Activated CD4-positive, alpha-beta memory T cell treated with anti-CD3 and anti-CD28 coated beads for 36 hours (primary cell): ENCODE measurements around the gene UBE4B. TPM values are rescaled to one million over a fixed set of nuclear protein-coding genes. Genes with fewer than 3 reads are reported as not detected.
"Not testable (repeated sequence)": the region's sequence is repeated elsewhere in the genome, so short reads cannot be mapped to it uniquely, and the experiment has no call there.

Experiments used
- CTCF ChIA-PET: fragments of 350-600 bp; sonication (Branson Sonifier 250); formaldehyde crosslinking; loops from one replicate; lab custom pipeline; 2021; ENCODE audit warnings: antibody characterized with exemption, inconsistent platforms; lab: Charles Lee
- POLR2A ChIA-PET: fragments of 350-600 bp; sonication (Branson Sonifier 250); formaldehyde crosslinking; loops from one replicate; lab custom pipeline; 2021; ENCODE audit warnings: antibody characterized with exemption; lab: Charles Lee
- DNase-seq: peaks from one replicate; pipeline ENCODE4 v3.0.0-alpha.2; 2020
- H3K27ac Mint-ChIP-seq: one replicate; pipeline ENCODE4 v1.8.0; 2021; ENCODE audit warnings: mixed read lengths
- H3K27me3 Mint-ChIP-seq: one replicate; pipeline ENCODE4 v1.8.0; 2021; ENCODE audit warnings: mixed read lengths
- H3K36me3 Mint-ChIP-seq: one replicate; pipeline ENCODE4 v1.8.0; 2021; ENCODE audit warnings: mixed read lengths
- H3K4me1 Mint-ChIP-seq: one replicate; pipeline ENCODE4 v1.8.0; 2021; ENCODE audit warnings: low read depth, mixed read lengths
- H3K4me3 Mint-ChIP-seq: one replicate; pipeline ENCODE4 v1.8.0; 2021; ENCODE audit warnings: mild to moderate bottlenecking, mixed read lengths
- H3K9me3 Mint-ChIP-seq: one replicate; pipeline ENCODE4 v1.8.0; 2021; ENCODE audit warnings: mixed read lengths
- intact Hi-C: fragments of 100-400 bp; cut with micrococcal nuclease; formaldehyde crosslinking; loops from one replicate; pipeline ENCODE4 v1.15.1; 2023
- total RNA-seq, 2 experiments: library from RNA; stranded (reverse); gene quantifications; one replicate each; pipeline ENCODE4 v1.2.3, GENCODE V29; 2021

UBE4B gene
- total RNA-seq, 2 experiments from 2014 or later: 24.3 to 25.3 TPM

GRCh38 chr1:10061276-10061675 is 28.5 kb downstream of the UBE4B start:
- Mint-ChIP-seq H3K27ac (no peak overlapping the region), H3K4me3 (no peak overlapping the region), H3K9me3 (no peaks in the 10 kb centered on the region), H3K36me3 (no peaks in the 10 kb centered on the region), H3K4me1 (peaks cover 10% of the 10 kb centered on the region), H3K27me3 (no peaks in the 10 kb centered on the region)
- CTCF ChIA-PET: no interaction called here
- no peak for DNase-seq
- POLR2A ChIA-PET: no interaction called here
- intact Hi-C loops: no loop called here

GRCh38 chr1:10063878-10064277 is 31.1 kb downstream of the UBE4B start:
- no peak overlapping the region for H3K27ac Mint-ChIP-seq
- CTCF ChIA-PET: no interaction called here
- no peaks in the 10 kb centered on the region for H3K36me3 Mint-ChIP-seq
- DNase-seq: no peak
- H3K4me1 Mint-ChIP-seq: peaks cover 16% of the 10 kb centered on the region
- no peaks in the 10 kb centered on the region for H3K9me3 Mint-ChIP-seq
- POLR2A ChIA-PET: no interaction called here
- intact Hi-C loops: no loop called here
- no peaks in the 10 kb centered on the region for H3K27me3 Mint-ChIP-seq
- no peak overlapping the region for H3K4me3 Mint-ChIP-seq

- H3K9me3 Mint-ChIP-seq: no peaks in the 10 kb centered on the region
- DNase-seq: no peak
- CTCF ChIA-PET: no interaction called here
- no peaks in the 10 kb centered on the region for H3K36me3 Mint-ChIP-seq
- H3K27me3 Mint-ChIP-seq: no peaks in the 10 kb centered on the region
- H3K4me1 Mint-ChIP-seq: peaks cover 18% of the 10 kb centered on the region
- POLR2A ChIA-PET: no interaction called here
- no peak overlapping the region for H3K27ac Mint-ChIP-seq
- intact Hi-C loops: no loop called here
- H3K4me3 Mint-ChIP-seq: no peak overlapping the region
Observed at GRCh38 chr1:10064416-10065343, 31.9 kb downstream of the UBE4B start.

GRCh38 chr1:10065344-10065685 is 32.6 kb downstream of the UBE4B start:
- Mint-ChIP-seq H3K4me3 (no peak overlapping the region), H3K27me3 (no peaks in the 10 kb centered on the region), H3K4me1 (peaks cover 18% of the 10 kb centered on the region), H3K9me3 (no peaks in the 10 kb centered on the region), H3K36me3 (no peaks in the 10 kb centered on the region), H3K27ac (no peak overlapping the region)
- DNase-seq: no peak
- intact Hi-C loops: no loop called here
- CTCF ChIA-PET: no interaction called here
- POLR2A ChIA-PET: no interaction called here

GRCh38 chr1:10065760-10066159 is 33.0 kb downstream of the UBE4B start:
- Mint-ChIP-seq H3K27ac (no peak overlapping the region), H3K4me1 (peaks cover 18% of the 10 kb centered on the region), H3K9me3 (no peaks in the 10 kb centered on the region), H3K27me3 (no peaks in the 10 kb centered on the region), H3K4me3 (no peak overlapping the region), H3K36me3 (no peaks in the 10 kb centered on the region)
- no peak for DNase-seq
- intact Hi-C loops: no loop called here
- ChIA-PET CTCF (no interaction called here), POLR2A (no interaction called here)

GRCh38 chr1:10068605-10069294 is 36.0 kb downstream of the UBE4B start:
- Mint-ChIP-seq H3K4me3 (no peak overlapping the region), H3K4me1 (peaks cover 16% of the 10 kb centered on the region), H3K9me3 (no peaks in the 10 kb centered on the region), H3K36me3 (peaks cover 4% of the 10 kb centered on the region), H3K27ac (no peak overlapping the region), H3K27me3 (no peaks in the 10 kb centered on the region)
- DNase-seq: no peak
- intact Hi-C loops: no loop called here
- CTCF ChIA-PET: interaction anchor here (0.5 kb wide), 1 partner anchor 348 kb away, joined by 3 read pairs; no protein-coding TSS in a partner anchor
- POLR2A ChIA-PET: no interaction called here

GRCh38 chr1:10070206-10070605 is 37.4 kb downstream of the UBE4B start:
- intact Hi-C loops: no loop called here
- H3K4me1 Mint-ChIP-seq: peaks cover 20% of the 10 kb centered on the region
- no peaks in the 10 kb centered on the region for H3K9me3 Mint-ChIP-seq
- ChIA-PET CTCF (no interaction called here), POLR2A (no interaction called here)
- DNase-seq: no peak
- no peaks in the 10 kb centered on the region for H3K27me3 Mint-ChIP-seq
- H3K36me3 Mint-ChIP-seq: peaks cover 5% of the 10 kb centered on the region
- no peak overlapping the region for H3K4me3 Mint-ChIP-seq
- H3K27ac Mint-ChIP-seq: no peak overlapping the region

- H3K4me1 Mint-ChIP-seq: peaks cover 22% of the 10 kb centered on the region
- peaks cover 8% of the 10 kb centered on the region for H3K36me3 Mint-ChIP-seq
- H3K9me3 Mint-ChIP-seq: no peaks in the 10 kb centered on the region
- H3K27me3 Mint-ChIP-seq: no peaks in the 10 kb centered on the region
- no peak overlapping the region for H3K27ac Mint-ChIP-seq
- H3K4me3 Mint-ChIP-seq: no peak overlapping the region
- ChIA-PET POLR2A (interaction anchor here (1.5 kb wide), 1 partner anchor 25 kb away, joined by 3 read pairs; no protein-coding TSS in a partner anchor), CTCF (interaction anchor here (1.1 kb wide), 1 partner anchor 121 kb away, joined by 3 read pairs; no protein-coding TSS in a partner anchor)
- intact Hi-C loops: no loop called here
- no peak for DNase-seq
Observed at GRCh38 chr1:10071640-10072039, 38.9 kb downstream of the UBE4B start.

- H3K9me3 Mint-ChIP-seq, H3K4me3 Mint-ChIP-seq, DNase-seq, CTCF ChIA-PET, H3K27ac Mint-ChIP-seq, intact Hi-C loops, H3K27me3 Mint-ChIP-seq: not testable (repeated sequence)
- peaks cover 12% of the 10 kb centered on the region for H3K36me3 Mint-ChIP-seq
- POLR2A ChIA-PET: interaction anchor here (0.6 kb wide), 1 partner anchor 259 kb away, joined by 3 read pairs; no protein-coding TSS in a partner anchor
- H3K4me1 Mint-ChIP-seq: peaks cover 18% of the 10 kb centered on the region
Observed at GRCh38 chr1:10073371-10073770, 40.6 kb downstream of the UBE4B start.

GRCh38 chr1:10074059-10074851 is 41.5 kb downstream of the UBE4B start:
- CTCF ChIA-PET: no interaction called here
- POLR2A ChIA-PET: no interaction called here

GRCh38 chr1:10074852-10075730 is 42.3 kb downstream of the UBE4B start:
- DNase-seq: no peak
- POLR2A ChIA-PET: no interaction called here
- no peak overlapping the region for H3K4me3 Mint-ChIP-seq
- no peaks in the 10 kb centered on the region for H3K9me3 Mint-ChIP-seq
- intact Hi-C loops: no loop called here
- peaks cover 15% of the 10 kb centered on the region for H3K4me1 Mint-ChIP-seq
- no peak overlapping the region for H3K27ac Mint-ChIP-seq
- peaks cover 18% of the 10 kb centered on the region for H3K36me3 Mint-ChIP-seq
- CTCF ChIA-PET: no interaction called here
- no peaks in the 10 kb centered on the region for H3K27me3 Mint-ChIP-seq

More at GRCh38 chr1:10074059-10074851, 41.5 kb downstream of the UBE4B start:
- peaks cover 15% of the 10 kb centered on the region for H3K4me1 Mint-ChIP-seq
- DNase-seq: peak; percentile 88
- H3K27me3 Mint-ChIP-seq: no peaks in the 10 kb centered on the region
- H3K4me3 Mint-ChIP-seq: no peak overlapping the region
- intact Hi-C loops: no loop called here
- no peaks in the 10 kb centered on the region for H3K9me3 Mint-ChIP-seq
- peaks cover 14% of the 10 kb centered on the region for H3K36me3 Mint-ChIP-seq
- H3K27ac Mint-ChIP-seq: no peak overlapping the region
